HG02763 (cell line): ENCODE data around the gene RP9.
"Not testable (repeated sequence)": the region's sequence is repeated elsewhere in the genome, so short reads cannot be mapped to it uniquely, and the experiment has no call there.

ENCODE experiments used
- ATAC-seq: cut with Tn5 transposase; IDR thresholded peaks from one replicate; pipeline ENCODE4 v1.9.1; 2021; ENCODE audit warnings: mild to moderate bottlenecking, moderate library complexity; ENCODE audit not compliant: unreplicated experiment

Gene RP9

GRCh38 chr7:33107136-33108066 is 1.8 kb downstream of the RP9 start:
- peak; percentile 41 for ATAC-seq

- no peak for ATAC-seq
These were observed 7.3 kb downstream of the RP9 start for GRCh38 chr7:33101906-33102305.

- no peak for ATAC-seq
These were observed 8.4 kb downstream of the RP9 start for GRCh38 chr7:33100770-33101169.

- no peak for ATAC-seq
These were observed 9.9 kb downstream of the RP9 start for GRCh38 chr7:33099154-33099940.

- ATAC-seq: not testable (repeated sequence)
These were observed 14.4 kb downstream of the RP9 start for GRCh38 chr7:33094745-33095275.

- ATAC-seq: no peak
These were observed 15.9 kb downstream of the RP9 start for GRCh38 chr7:33093266-33093665.

- no peak for ATAC-seq
These were observed 17.5 kb downstream of the RP9 start for GRCh38 chr7:33091641-33092191.

- no peak for ATAC-seq
These were observed 18.1 kb downstream of the RP9 start for GRCh38 chr7:33091111-33091531.

- no peak for ATAC-seq
These were observed 20.1 kb downstream of the RP9 start for GRCh38 chr7:33089142-33089541.

- no peak for ATAC-seq
These were observed 21.3 kb downstream of the RP9 start for GRCh38 chr7:33087858-33088257.

GRCh38 chr7:33087356-33087755 is 21.8 kb downstream of the RP9 start:
- no peak for ATAC-seq

- no peak for ATAC-seq
These were observed 29.2 kb downstream of the RP9 start for GRCh38 chr7:33079763-33080690.

- ATAC-seq: no peak
These were observed 30.1 kb downstream of the RP9 start for GRCh38 chr7:33079096-33079495.

- ATAC-seq: no peak
These were observed 32.5 kb downstream of the RP9 start for GRCh38 chr7:33076737-33077136.

- ATAC-seq: no peak
These were observed 33.2 kb downstream of the RP9 start for GRCh38 chr7:33075818-33076518.

GRCh38 chr7:33073243-33073642 is 36.0 kb downstream of the RP9 start:
- no peak for ATAC-seq

- no peak for ATAC-seq
These were observed 36.7 kb downstream of the RP9 start for GRCh38 chr7:33072471-33072870.

GRCh38 chr7:33070831-33071230 is 38.4 kb downstream of the RP9 start:
- no peak for ATAC-seq

GRCh38 chr7:33070277-33070676 is 38.9 kb downstream of the RP9 start:
- ATAC-seq: no peak

GRCh38 chr7:33067921-33068320 is 41.3 kb downstream of the RP9 start:
- no peak for ATAC-seq
